Measurements from ENCODE around the gene FOXN1.
"Not testable (repeated sequence)": the region's sequence is repeated elsewhere in the genome, so short reads cannot be mapped to it uniquely, and the experiment has no call there.

FOXN1 gene

GRCh38 chr17:28521311-28522085, 15.3 kb downstream of the FOXN1 start:
- Histone ChIP-seq H3K9me3 (ENCODE audit: insufficient read depth, low read length) (no peaks in the 10 kb centered on the region), H3K9ac (ENCODE audit: low read length) (no peak overlapping the region), H3F3A (ENCODE audit: insufficient read depth) (no peaks in the 10 kb centered on the region), H3K9me2 (replicated peaks; ENCODE audit: insufficient read depth, low read length) (no peaks in the 10 kb centered on the region), H3K27me3 (ENCODE audit: low read length) (no peaks in the 10 kb centered on the region), H3K4me2 (ENCODE audit: low read depth, low read length, poor library complexity, severe bottlenecking) (no peak overlapping the region), H2AFZ (ENCODE audit: low read depth, low read length, severe bottlenecking) (no peak overlapping the region), H3K4me3 (ENCODE audit: insufficient read depth, low read length, poor library complexity, severe bottlenecking) (no peak overlapping the region), H4K20me1 (ENCODE audit: low read depth, low read length) (no peaks in the 10 kb centered on the region), H3K79me2 (ENCODE audit: insufficient read depth, low read length) (no peaks in the 10 kb centered on the region), H3K27ac (ENCODE audit: low read depth, low read length) (no peak overlapping the region), H3K36me3 (ENCODE audit: low read length) (no peaks in the 10 kb centered on the region)
- TF ChIP-seq EZH2phosphoT487 (conservative IDR thresholded peaks at IDR 0.05; ENCODE audit: low read length) (no peak), CTCF (IDR thresholded peaks at IDR 0.05; ENCODE audit: insufficient read depth, low read length, poor library complexity, severe bottlenecking) (no peak)

GRCh38 chr17:28522281-28522680, 16.1 kb downstream of the FOXN1 start:
- not testable (repeated sequence) for H3K4me2 ChIP-seq (ENCODE audit: low read depth, low read length, poor library complexity, severe bottlenecking); H3K9ac ChIP-seq (ENCODE audit: low read length); H3F3A ChIP-seq (ENCODE audit: insufficient read depth); H3K4me3 ChIP-seq (ENCODE audit: insufficient read depth, low read length, poor library complexity, severe bottlenecking); H3K36me3 ChIP-seq (ENCODE audit: low read length); H2AFZ ChIP-seq (ENCODE audit: low read depth, low read length, severe bottlenecking); H3K9me3 ChIP-seq (ENCODE audit: insufficient read depth, low read length); H3K79me2 ChIP-seq (ENCODE audit: insufficient read depth, low read length); H4K20me1 ChIP-seq (ENCODE audit: low read depth, low read length); H3K9me2 ChIP-seq (replicated peaks; ENCODE audit: insufficient read depth, low read length); H3K27me3 ChIP-seq (ENCODE audit: low read length); H3K27ac ChIP-seq (ENCODE audit: low read depth, low read length)

- Histone ChIP-seq H3K4me3 (ENCODE audit: insufficient read depth, low read length, poor library complexity, severe bottlenecking) (no peak overlapping the region), H3K79me2 (ENCODE audit: insufficient read depth, low read length) (no peaks in the 10 kb centered on the region), H3K9me2 (replicated peaks; ENCODE audit: insufficient read depth, low read length) (no peaks in the 10 kb centered on the region), H4K20me1 (ENCODE audit: low read depth, low read length) (no peaks in the 10 kb centered on the region), H3K9me3 (ENCODE audit: insufficient read depth, low read length) (no peaks in the 10 kb centered on the region), H2AFZ (ENCODE audit: low read depth, low read length, severe bottlenecking) (no peak overlapping the region), H3K9ac (ENCODE audit: low read length) (no peak overlapping the region), H3K27me3 (ENCODE audit: low read length) (no peaks in the 10 kb centered on the region), H3K4me2 (ENCODE audit: low read depth, low read length, poor library complexity, severe bottlenecking) (no peak overlapping the region), H3K27ac (ENCODE audit: low read depth, low read length) (no peak overlapping the region), H3F3A (ENCODE audit: insufficient read depth) (no peaks in the 10 kb centered on the region), H3K36me3 (ENCODE audit: low read length) (no peaks in the 10 kb centered on the region)
- TF ChIP-seq EZH2phosphoT487 (conservative IDR thresholded peaks at IDR 0.05; ENCODE audit: low read length) (no peak), CTCF (IDR thresholded peaks at IDR 0.05; ENCODE audit: insufficient read depth, low read length, poor library complexity, severe bottlenecking) (no peak)
Measured at GRCh38 chr17:28523186-28523585, 17.0 kb downstream of the FOXN1 start.

- no peak overlapping the region for H3K9ac ChIP-seq (ENCODE audit: low read length)
- H3K36me3 ChIP-seq (ENCODE audit: low read length), result no peaks in the 10 kb centered on the region
- H3F3A ChIP-seq (ENCODE audit: insufficient read depth), result no peaks in the 10 kb centered on the region
- no peaks in the 10 kb centered on the region for H4K20me1 ChIP-seq (ENCODE audit: low read depth, low read length)
- H3K27ac ChIP-seq (ENCODE audit: low read depth, low read length), result no peak overlapping the region
- no peak overlapping the region for H3K4me3 ChIP-seq (ENCODE audit: insufficient read depth, low read length, poor library complexity, severe bottlenecking)
- no peak overlapping the region for H2AFZ ChIP-seq (ENCODE audit: low read depth, low read length, severe bottlenecking)
- no peaks in the 10 kb centered on the region for H3K27me3 ChIP-seq (ENCODE audit: low read length)
- no peak for TF ChIP-seq EZH2phosphoT487 (conservative IDR thresholded peaks at IDR 0.05; ENCODE audit: low read length)
- TF ChIP-seq CTCF (IDR thresholded peaks at IDR 0.05; ENCODE audit: insufficient read depth, low read length, poor library complexity, severe bottlenecking), result no peak
- H3K9me3 ChIP-seq (ENCODE audit: insufficient read depth, low read length), result no peaks in the 10 kb centered on the region
- no peak overlapping the region for H3K4me2 ChIP-seq (ENCODE audit: low read depth, low read length, poor library complexity, severe bottlenecking)
- no peaks in the 10 kb centered on the region for H3K79me2 ChIP-seq (ENCODE audit: insufficient read depth, low read length)
- H3K9me2 ChIP-seq (replicated peaks; ENCODE audit: insufficient read depth, low read length), result no peaks in the 10 kb centered on the region
Measured at GRCh38 chr17:28523876-28524275, 17.7 kb downstream of the FOXN1 start.
